SJSA1 (cell line): ENCODE measurements around the gene SLC44A5. TPM values are rescaled to one million over a fixed set of nuclear protein-coding genes. Genes with fewer than 3 reads are reported as not detected.
"Not testable (repeated sequence)": the region's sequence is repeated elsewhere in the genome, so short reads cannot be mapped to it uniquely, and the experiment has no call there.

Experiments used
- DNase-seq, 2 experiments: peaks; one replicate each; pipeline ENCODE4 v3.0.0-alpha.2; 2015 to 2020; ENCODE audit warnings: low spot score in 2 of 2, low read depth in 1 of 2
- H3K27ac ChIP-seq: fragments of 250-450 bp; sonication (Bioruptor Pico); 2 replicates; pipeline ENCODE4 v1.5.1; 2020; ENCODE audit warnings: mild to moderate bottlenecking, moderate library complexity
- H3K27me3 ChIP-seq: fragments of 250-450 bp; sonication (Bioruptor Pico); replicated peaks from 2 replicates; pipeline ENCODE4 v1.5.1; 2020; ENCODE audit warnings: mild to moderate bottlenecking, moderate library complexity
- H3K36me3 ChIP-seq: fragments of 250-450 bp; sonication (Bioruptor Pico); 2 replicates; pipeline ENCODE4 v1.5.1; 2020; ENCODE audit warnings: mild to moderate bottlenecking
- H3K4me1 ChIP-seq: fragments of 250-450 bp; sonication (Bioruptor Pico); replicated peaks from 2 replicates; pipeline ENCODE4 v1.6.1; 2021; ENCODE audit warnings: mild to moderate bottlenecking
- H3K4me3 ChIP-seq: fragments of 250-450 bp; sonication (Bioruptor Pico); 2 replicates; pipeline ENCODE4 v1.5.1; 2020; ENCODE audit warnings: mild to moderate bottlenecking
- H3K9me3 ChIP-seq: fragments of 250-450 bp; sonication (Bioruptor Pico); replicated peaks from 2 replicates; pipeline ENCODE4 v1.5.1; 2020; ENCODE audit warnings: mild to moderate bottlenecking
- total RNA-seq: library from RNA; depleted of rRNA; stranded (reverse); fragments of >200 nt; shearing (Covaris generic); gene quantifications from 2 replicates; pipeline ENCODE4 v1.2.3, GENCODE V29; 2014

Gene SLC44A5
- total RNA-seq, 1 experiment from 2014 or later, result 0.05 TPM

- H3K36me3 ChIP-seq, result no peaks in the 10 kb centered on the region
- no peaks in the 10 kb centered on the region for H3K4me1 ChIP-seq
- H3K9me3 ChIP-seq, result no peaks in the 10 kb centered on the region
- no peak overlapping the region for H3K27ac ChIP-seq
- H3K4me3 ChIP-seq, result no peak overlapping the region
- no peaks in the 10 kb centered on the region for H3K27me3 ChIP-seq
- DNase-seq, result no peak
These were observed 126.1 kb downstream of the SLC44A5 start for GRCh38 chr1:75484789-75485188.

- DNase-seq, result no peak
- Histone ChIP-seq H3K4me1 (no peaks in the 10 kb centered on the region), H3K4me3 (no peak overlapping the region), H3K27ac (no peak overlapping the region), H3K9me3 (no peaks in the 10 kb centered on the region), H3K36me3 (no peaks in the 10 kb centered on the region), H3K27me3 (no peaks in the 10 kb centered on the region)
These were observed 128.0 kb downstream of the SLC44A5 start for GRCh38 chr1:75482951-75483350.

GRCh38 chr1:75476486-75476885, 134.4 kb downstream of the SLC44A5 start:
- H3K27me3 ChIP-seq, H3K9me3 ChIP-seq, DNase-seq: not testable (repeated sequence)

GRCh38 chr1:75475696-75476095, 135.2 kb downstream of the SLC44A5 start:
- DNase-seq, result no peak
- Histone ChIP-seq H3K4me3 (no peak overlapping the region), H3K27me3 (no peaks in the 10 kb centered on the region), H3K27ac (no peak overlapping the region), H3K36me3 (no peaks in the 10 kb centered on the region), H3K4me1 (no peaks in the 10 kb centered on the region), H3K9me3 (no peaks in the 10 kb centered on the region)

More at GRCh38 chr1:75476486-75476885, 134.4 kb downstream of the SLC44A5 start:
- H3K27ac ChIP-seq, H3K4me3 ChIP-seq, H3K36me3 ChIP-seq, H3K4me1 ChIP-seq: not testable (repeated sequence)

- DNase-seq, result no peak
- H3K4me3 ChIP-seq, result no peak overlapping the region
- H3K36me3 ChIP-seq, result no peaks in the 10 kb centered on the region
- no peaks in the 10 kb centered on the region for H3K9me3 ChIP-seq
- no peak overlapping the region for H3K27ac ChIP-seq
- H3K27me3 ChIP-seq, result no peaks in the 10 kb centered on the region
- H3K4me1 ChIP-seq, result no peaks in the 10 kb centered on the region
These were observed 137.8 kb downstream of the SLC44A5 start for GRCh38 chr1:75472971-75473603.

- Histone ChIP-seq H3K36me3 (no peaks in the 10 kb centered on the region), H3K27ac (no peak overlapping the region), H3K9me3 (no peaks in the 10 kb centered on the region), H3K4me3 (no peak overlapping the region), H3K27me3 (no peaks in the 10 kb centered on the region), H3K4me1 (no peaks in the 10 kb centered on the region)
- DNase-seq, result no peak
These were observed 138.6 kb downstream of the SLC44A5 start for GRCh38 chr1:75472089-75472970.

GRCh38 chr1:75471252-75471651, 139.7 kb downstream of the SLC44A5 start:
- Histone ChIP-seq H3K27ac (no peak overlapping the region), H3K4me1 (no peaks in the 10 kb centered on the region), H3K9me3 (no peaks in the 10 kb centered on the region), H3K27me3 (no peaks in the 10 kb centered on the region), H3K4me3 (no peak overlapping the region), H3K36me3 (no peaks in the 10 kb centered on the region)
- no peak for DNase-seq

GRCh38 chr1:75470448-75470847, 140.5 kb downstream of the SLC44A5 start:
- H3K4me3 ChIP-seq, result no peak overlapping the region
- H3K36me3 ChIP-seq, result no peaks in the 10 kb centered on the region
- H3K9me3 ChIP-seq, result no peaks in the 10 kb centered on the region
- no peaks in the 10 kb centered on the region for H3K4me1 ChIP-seq
- no peaks in the 10 kb centered on the region for H3K27me3 ChIP-seq
- DNase-seq, result no peak
- no peak overlapping the region for H3K27ac ChIP-seq

- no peak for DNase-seq
- no peaks in the 10 kb centered on the region for H3K4me1 ChIP-seq
- H3K9me3 ChIP-seq, result no peaks in the 10 kb centered on the region
These were observed 141.2 kb downstream of the SLC44A5 start for GRCh38 chr1:75469586-75470173.

GRCh38 chr1:75461808-75462325, 149.0 kb downstream of the SLC44A5 start:
- Histone ChIP-seq H3K4me1 (no peaks in the 10 kb centered on the region), H3K4me3 (no peak overlapping the region), H3K36me3 (no peaks in the 10 kb centered on the region), H3K27me3 (no peaks in the 10 kb centered on the region), H3K9me3 (no peaks in the 10 kb centered on the region), H3K27ac (no peak overlapping the region)
- no peak for DNase-seq

More at GRCh38 chr1:75469586-75470173, 141.2 kb downstream of the SLC44A5 start:
- Histone ChIP-seq H3K36me3 (no peaks in the 10 kb centered on the region), H3K27me3 (no peaks in the 10 kb centered on the region), H3K27ac (no peak overlapping the region), H3K4me3 (no peak overlapping the region)

GRCh38 chr1:75449998-75450397, 160.9 kb downstream of the SLC44A5 start:
- H3K9me3 ChIP-seq, result no peaks in the 10 kb centered on the region
- H3K27ac ChIP-seq, result no peak overlapping the region
- no peaks in the 10 kb centered on the region for H3K36me3 ChIP-seq
- no peak for DNase-seq
- H3K27me3 ChIP-seq, result no peaks in the 10 kb centered on the region
- H3K4me3 ChIP-seq, result no peak overlapping the region
- no peaks in the 10 kb centered on the region for H3K4me1 ChIP-seq

- Histone ChIP-seq H3K4me3 (no peak overlapping the region), H3K27ac (no peak overlapping the region), H3K27me3 (no peaks in the 10 kb centered on the region), H3K4me1 (no peaks in the 10 kb centered on the region), H3K9me3 (no peaks in the 10 kb centered on the region), H3K36me3 (no peaks in the 10 kb centered on the region)
- no peak for DNase-seq
These were observed 166.7 kb downstream of the SLC44A5 start for GRCh38 chr1:75444220-75444619.

GRCh38 chr1:75440274-75440673, 170.6 kb downstream of the SLC44A5 start:
- Histone ChIP-seq H3K27ac (no peak overlapping the region), H3K36me3 (no peaks in the 10 kb centered on the region)

GRCh38 chr1:75438355-75438754, 172.6 kb downstream of the SLC44A5 start:
- H3K4me1 ChIP-seq, result no peaks in the 10 kb centered on the region
- DNase-seq, result no peak
- H3K4me3 ChIP-seq, result no peak overlapping the region
- no peaks in the 10 kb centered on the region for H3K27me3 ChIP-seq
- H3K27ac ChIP-seq, result no peak overlapping the region
- no peaks in the 10 kb centered on the region for H3K36me3 ChIP-seq
- H3K9me3 ChIP-seq, result no peaks in the 10 kb centered on the region

More at GRCh38 chr1:75440274-75440673, 170.6 kb downstream of the SLC44A5 start:
- Histone ChIP-seq H3K27me3 (no peaks in the 10 kb centered on the region), H3K4me3 (no peak overlapping the region), H3K9me3 (no peaks in the 10 kb centered on the region), H3K4me1 (no peaks in the 10 kb centered on the region)
- DNase-seq, result no peak
